Measurements from ENCODE around the gene BPNT1. TPM values are rescaled to one million over a fixed set of nuclear protein-coding genes. Genes with fewer than 3 reads are reported as not detected.

The BPNT1 gene, protein sequence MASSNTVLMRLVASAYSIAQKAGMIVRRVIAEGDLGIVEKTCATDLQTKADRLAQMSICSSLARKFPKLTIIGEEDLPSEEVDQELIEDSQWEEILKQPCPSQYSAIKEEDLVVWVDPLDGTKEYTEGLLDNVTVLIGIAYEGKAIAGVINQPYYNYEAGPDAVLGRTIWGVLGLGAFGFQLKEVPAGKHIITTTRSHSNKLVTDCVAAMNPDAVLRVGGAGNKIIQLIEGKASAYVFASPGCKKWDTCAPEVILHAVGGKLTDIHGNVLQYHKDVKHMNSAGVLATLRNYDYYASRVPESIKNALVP
- total RNA-seq (2021; fragmentation: NEBNext Ultra II Directional; extraction: Animal tissue kit (Norgen Biotek cat#: 25700)) (15.2 and 16.3 TPM in 2 replicates), polyA plus RNA-seq (2011; rRNA removed) (13.0 and 13.2 TPM in 2 replicates), polyA minus RNA-seq (2011; rRNA and poly(A)+ RNA removed) (60.0 and 70.0 TPM in 2 replicates)
- polyA plus RNA-seq (2011; cell fraction: cytosol; rRNA removed), result 16.4 TPM
- polyA plus RNA-seq (2011; cell fraction: nucleus; rRNA removed), result 8.5 TPM
- polyA plus RNA-seq (2012, experiment 1 of 2), result 14.4 to 23.8 TPM (median 18.0 TPM) in 4 replicates
- polyA plus RNA-seq (2012, experiment 2 of 2), result 3.5 TPM
- 9.9 TPM for polyA plus RNA-seq (2013, experiment 1 of 2)
- 10.8 TPM for polyA plus RNA-seq (2013, experiment 2 of 2)
- 9.3 TPM for polyA minus RNA-seq (2011; cell fraction: cytosol; rRNA and poly(A)+ RNA removed)
- 15.6 TPM for polyA minus RNA-seq (2011; cell fraction: nucleus; rRNA and poly(A)+ RNA removed)
- long read RNA-seq, experiment 1, partial matches to known transcripts, result 10 of 12 reads
- long read RNA-seq, experiment 1, other reads (novel, unspliced or antisense), result 1 of 12 reads
- long read RNA-seq, experiment 2, partial matches to known transcripts, result 1 of 2 reads
- long read RNA-seq, experiment 2, other reads (novel, unspliced or antisense), result 0 of 2 reads

- Histone ChIP-seq H3K23ac (ENCODE audit: insufficient read length) (no peak within 1 kb of the TSS), H2BK12ac (ENCODE audit: low read depth, low read length) (no peak within 1 kb of the TSS), H3K4ac (replicated peaks; ENCODE audit: insufficient read length, low read depth, low read length) (no peak within 1 kb of the TSS), H2BK15ac (ENCODE audit: low read length) (no peak within 1 kb of the TSS), H4K8ac (ENCODE audit: extremely low read depth, insufficient read depth, low read length) (no peak within 1 kb of the TSS), H3K14ac (ENCODE audit: insufficient read length) (no peak within 1 kb of the TSS), H3K79me1 (ENCODE audit: low read depth, low read length) (no peaks in the 10 kb centered on the region; the same call in 1 of the 2 replicates), H3K9ac (replicated peaks in 1 of 4; ENCODE audit: extremely low read depth in 1 of 4, low read depth in 3 of 4, low read length in 3 of 4) (peak within 1 kb of the TSS in 3 of 4 experiments; percentile 15 to 71 (median 20); a peak in 2 of 7 replicates), H3K4me3 (ENCODE audit: extremely low read depth in 1 of 4, insufficient read depth in 2 of 4, low read depth in 3 of 4, low read length in 4 of 4) (peak within 1 kb of the TSS; percentile 70 to 86 (median 82)), H3K18ac (ENCODE audit: extremely low read depth, low read length) (no peak within 1 kb of the TSS; the same call in none of the 2 replicates), H3K4me2 (ENCODE audit: insufficient read depth in 1 of 2, low read depth in 2 of 2, low read length in 2 of 2) (peak within 1 kb of the TSS; percentile 52 to 85), H3K27ac (ENCODE audit: low read depth, low read length) (no peak within 1 kb of the TSS), H3K56ac (replicated peaks; ENCODE audit: insufficient read length, low read depth, low read length) (no peak within 1 kb of the TSS), H4K5ac (ENCODE audit: insufficient read length, low read depth, low read length) (no peak within 1 kb of the TSS), H3K23me2 (ENCODE audit: low read depth, low read length) (peaks cover 9% of the 10 kb centered on the region), H2BK5ac (ENCODE audit: low read depth, low read length) (no peak within 1 kb of the TSS), H3K4me1 (replicated peaks in 1 of 4; ENCODE audit: control insufficient read depth in 3 of 4, insufficient read depth in 4 of 4, low read length in 3 of 4) (no peaks in the 10 kb centered on the region; a peak in 1 of 7 replicates), H3K27me3 (replicated peaks in 1 of 4; ENCODE audit: control insufficient read depth in 3 of 4, extremely low read depth in 1 of 4, insufficient read depth in 3 of 4, low read length in 3 of 4) (no peaks in the 10 kb centered on the region), H2AFZ (ENCODE audit: low read length) (peak within 1 kb of the TSS; percentile 47; the same call in 1 of the 2 replicates), H2BK20ac (ENCODE audit: low read length) (no peak within 1 kb of the TSS), H4K20me1 (replicated peaks in 1 of 2; ENCODE audit: control insufficient read depth in 1 of 2, insufficient read depth in 2 of 2, low read length in 2 of 2) (no peaks in the 10 kb centered on the region), H3K79me2 (ENCODE audit: control insufficient read depth in 1 of 2, insufficient read depth in 2 of 2, low read length in 2 of 2) (no peaks in the 10 kb centered on the region; a peak in 1 of 4 replicates), H3K36me3 (ENCODE audit: control insufficient read depth in 2 of 4, insufficient read depth in 4 of 4, low read length in 3 of 4) (no peaks in the 10 kb centered on the region), H3K9me3 (ENCODE audit: insufficient read depth in 2 of 2, low read depth in 1 of 2, low read length in 1 of 2) (no peaks in the 10 kb centered on the region), H4K91ac (replicated peaks; ENCODE audit: insufficient read length, low read length) (no peak within 1 kb of the TSS), H2BK120ac (replicated peaks; ENCODE audit: low read depth, low read length) (no peak within 1 kb of the TSS), H2AK5ac (ENCODE audit: low read depth, low read length) (no peak within 1 kb of the TSS)
- ChIA-PET POLR2A (ENCODE audit: partially characterized antibody) (interaction anchor here (1.1 to 2.6 kb wide), 2 partner anchors 44 to 256 kb away, joined by 3 to 7 read pairs; partner anchors contain the start of gene EPRS1), CTCF (ENCODE audit: partially characterized antibody) (interaction anchor here (0.5 to 1.9 kb wide), 13 partner anchors 9 to 268 kb away, joined by 3 to 6 read pairs (median 3); partner anchors contain the start of gene EPRS1)
- FAIRE-seq (peak; percentile 94), DNase-seq (ENCODE audit: low read depth in 1 of 2, low spot score in 2 of 2) (peak; percentile 94 to 99)
- 11% methylated on average over 31 of the region's 35 CpGs; no CpG with 5 or more reads in 1 of the 2 experiments for WGBS, 2 experiments (ENCODE audit: extremely low coverage in 1 of 2, insufficient coverage in 1 of 2, insufficient read length in 1 of 2, insufficient replicate concordance in 2 of 2, low coverage in 1 of 2, low lambda C conversion rate in 2 of 2, missing lambda C conversion rate in 1 of 2)
- TF ChIP-seq POLR2A (IDR thresholded peaks at IDR 0.05; ENCODE audit: control extremely low read depth in 1 of 2, low read depth in 2 of 2, low read length in 2 of 2) (peak in 1 of 2 experiments; percentile 38; a peak in 1 of 3 replicates), ZNF274 (IDR thresholded peaks at IDR 0.05; ENCODE audit: borderline replicate concordance, extremely low read depth, low read length) (no peak), NANOG (IDR thresholded peaks at IDR 0.05; ENCODE audit: insufficient read depth, low read depth, low read length, poor library complexity, severe bottlenecking) (no peak)
- TF ChIP-seq, protein P1, sequence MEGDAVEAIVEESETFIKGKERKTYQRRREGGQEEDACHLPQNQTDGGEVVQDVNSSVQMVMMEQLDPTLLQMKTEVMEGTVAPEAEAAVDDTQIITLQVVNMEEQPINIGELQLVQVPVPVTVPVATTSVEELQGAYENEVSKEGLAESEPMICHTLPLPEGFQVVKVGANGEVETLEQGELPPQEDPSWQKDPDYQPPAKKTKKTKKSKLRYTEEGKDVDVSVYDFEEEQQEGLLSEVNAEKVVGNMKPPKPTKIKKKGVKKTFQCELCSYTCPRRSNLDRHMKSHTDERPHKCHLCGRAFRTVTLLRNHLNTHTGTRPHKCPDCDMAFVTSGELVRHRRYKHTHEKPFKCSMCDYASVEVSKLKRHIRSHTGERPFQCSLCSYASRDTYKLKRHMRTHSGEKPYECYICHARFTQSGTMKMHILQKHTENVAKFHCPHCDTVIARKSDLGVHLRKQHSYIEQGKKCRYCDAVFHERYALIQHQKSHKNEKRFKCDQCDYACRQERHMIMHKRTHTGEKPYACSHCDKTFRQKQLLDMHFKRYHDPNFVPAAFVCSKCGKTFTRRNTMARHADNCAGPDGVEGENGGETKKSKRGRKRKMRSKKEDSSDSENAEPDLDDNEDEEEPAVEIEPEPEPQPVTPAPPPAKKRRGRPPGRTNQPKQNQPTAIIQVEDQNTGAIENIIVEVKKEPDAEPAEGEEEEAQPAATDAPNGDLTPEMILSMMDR (IDR thresholded peaks at IDR 0.05; ENCODE audit: control extremely low read depth in 1 of 3, insufficient read depth in 1 of 3, low read depth in 1 of 3, low read length in 3 of 3), result no peak
Observed at GRCh38 chr1:220089650-220090556, at the start of gene BPNT1. Gene BPNT1, minus strand, starts transcription at chr1:220089788. Its CDS starts 9,942 bp downstream, at chr1:220079846.
